Measurements from ENCODE around the gene DSG1.

DNA sequence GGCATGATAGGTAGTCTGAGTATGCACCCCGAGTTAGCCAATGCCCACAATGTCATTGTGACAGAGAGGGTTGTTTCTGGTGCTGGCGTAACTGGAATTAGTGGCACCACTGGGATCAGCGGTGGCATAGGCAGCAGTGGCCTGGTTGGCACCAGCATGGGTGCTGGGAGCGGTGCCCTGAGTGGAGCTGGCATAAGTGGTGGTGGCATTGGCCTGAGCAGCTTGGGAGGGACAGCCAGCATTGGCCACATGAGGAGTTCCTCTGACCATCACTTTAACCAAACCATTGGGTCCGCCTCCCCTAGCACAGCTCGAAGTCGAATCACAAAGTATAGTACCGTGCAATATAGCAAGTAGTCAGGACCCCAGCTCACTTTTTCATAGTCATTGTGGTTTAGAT is 37.0 kb downstream of the DSG1 start:
- no peak for TF ChIP-seq ZNF274 (IDR thresholded peaks at IDR 0.05; ENCODE audit: low read depth, low read length)
- TF ChIP-seq YY1 (IDR thresholded peaks at IDR 0.05; ENCODE audit: insufficient read depth, insufficient read length): no peak
- TF ChIP-seq SUZ12 (IDR thresholded peaks at IDR 0.05; ENCODE audit: extremely low read depth, insufficient read depth, insufficient read length): no peak
